ENCODE data around the gene DLG2.
"Not testable (repeated sequence)": the region's sequence is repeated elsewhere in the genome, so short reads cannot be mapped to it uniquely, and the experiment has no call there.

Gene DLG2

GRCh38 chr11:84899740-84900139 is 727.4 kb downstream of the DLG2 start:
- no peak for DNase-seq (ENCODE audit: low spot score)

GRCh38 chr11:84899134-84899533 is 728.0 kb downstream of the DLG2 start:
- DNase-seq (ENCODE audit: low spot score) = no peak

- no peak for DNase-seq (ENCODE audit: low spot score)
Measured at GRCh38 chr11:84894666-84895065, 732.5 kb downstream of the DLG2 start.

DNA sequence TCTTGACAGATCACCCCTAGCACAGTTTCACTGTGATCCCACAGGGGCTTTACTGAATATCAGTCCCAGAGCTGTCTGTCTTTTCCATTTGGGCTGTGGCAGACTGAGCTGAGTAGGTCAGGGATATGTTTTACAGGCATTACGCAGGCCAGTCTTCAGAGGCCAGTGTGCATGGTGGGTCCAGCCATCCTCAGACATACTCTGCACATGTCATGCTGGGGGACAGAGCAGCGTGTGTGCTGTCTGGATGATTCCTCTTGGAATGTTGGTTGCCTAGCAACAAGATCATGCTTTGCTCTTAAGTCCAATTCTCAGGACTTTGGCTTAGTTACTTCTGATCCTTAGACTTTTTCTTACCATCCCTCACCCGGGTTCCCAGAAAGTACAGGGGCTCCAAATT is 736.5 kb downstream of the DLG2 start:
- DNase-seq (ENCODE audit: low spot score) = no peak

GRCh38 chr11:84889556-84889955 is 737.6 kb downstream of the DLG2 start:
- DNase-seq (ENCODE audit: low spot score) = no peak

- peak; percentile 20 for DNase-seq (ENCODE audit: low spot score)
Measured at GRCh38 chr11:84887055-84887629, 740.0 kb downstream of the DLG2 start.

- peak; percentile 30 for DNase-seq (ENCODE audit: low spot score)
Measured at GRCh38 chr11:84886344-84886743, 740.8 kb downstream of the DLG2 start.

GRCh38 chr11:84884836-84885235 is 742.3 kb downstream of the DLG2 start:
- no peak for DNase-seq (ENCODE audit: low spot score)

DNA sequence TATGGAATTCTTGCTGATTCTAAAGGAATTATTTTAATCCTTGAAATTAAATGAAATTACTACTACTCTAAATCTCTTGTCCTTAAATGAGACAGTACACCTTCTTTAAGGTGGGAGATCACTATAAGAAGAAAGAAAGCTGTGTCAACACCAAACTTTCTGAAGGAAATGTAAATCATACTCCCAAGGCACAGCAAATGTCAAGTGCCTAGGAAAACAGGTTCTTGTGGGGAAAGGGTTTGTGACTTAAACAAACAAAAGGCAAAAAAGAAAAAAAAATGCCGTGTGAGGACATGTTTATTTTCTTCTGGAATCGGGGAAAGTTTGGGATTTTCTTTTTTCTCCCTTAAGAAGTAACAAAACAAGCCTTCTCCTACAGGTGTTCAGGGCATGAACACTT is 745.1 kb downstream of the DLG2 start:
- DNase-seq (ENCODE audit: low spot score) = no peak

DNA sequence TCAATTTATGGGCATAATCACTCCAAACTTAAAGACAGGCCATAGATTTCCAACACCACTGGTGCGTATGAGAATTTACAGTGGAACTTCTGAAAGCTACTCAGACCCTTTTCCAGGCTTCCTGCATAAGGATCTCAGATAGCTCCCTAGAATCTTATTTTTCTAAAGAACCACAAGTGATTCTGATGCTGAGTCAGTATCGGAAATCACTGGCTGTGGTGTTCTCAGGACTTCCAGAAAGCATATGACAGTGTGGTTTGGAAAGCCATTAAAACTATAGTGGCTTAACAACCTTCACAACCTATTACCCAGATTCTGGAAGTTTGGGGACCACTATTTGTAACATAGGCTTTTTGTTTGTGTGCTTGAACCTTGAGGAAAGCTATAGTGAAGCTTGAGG is 756.0 kb downstream of the DLG2 start:
- no peak for DNase-seq (ENCODE audit: low spot score)

GRCh38 chr11:84870486-84870885 is 756.7 kb downstream of the DLG2 start:
- no peak for DNase-seq (ENCODE audit: low spot score)

- DNase-seq (ENCODE audit: low spot score) = no peak
Measured at GRCh38 chr11:84866922-84867321, 760.2 kb downstream of the DLG2 start.

DNA sequence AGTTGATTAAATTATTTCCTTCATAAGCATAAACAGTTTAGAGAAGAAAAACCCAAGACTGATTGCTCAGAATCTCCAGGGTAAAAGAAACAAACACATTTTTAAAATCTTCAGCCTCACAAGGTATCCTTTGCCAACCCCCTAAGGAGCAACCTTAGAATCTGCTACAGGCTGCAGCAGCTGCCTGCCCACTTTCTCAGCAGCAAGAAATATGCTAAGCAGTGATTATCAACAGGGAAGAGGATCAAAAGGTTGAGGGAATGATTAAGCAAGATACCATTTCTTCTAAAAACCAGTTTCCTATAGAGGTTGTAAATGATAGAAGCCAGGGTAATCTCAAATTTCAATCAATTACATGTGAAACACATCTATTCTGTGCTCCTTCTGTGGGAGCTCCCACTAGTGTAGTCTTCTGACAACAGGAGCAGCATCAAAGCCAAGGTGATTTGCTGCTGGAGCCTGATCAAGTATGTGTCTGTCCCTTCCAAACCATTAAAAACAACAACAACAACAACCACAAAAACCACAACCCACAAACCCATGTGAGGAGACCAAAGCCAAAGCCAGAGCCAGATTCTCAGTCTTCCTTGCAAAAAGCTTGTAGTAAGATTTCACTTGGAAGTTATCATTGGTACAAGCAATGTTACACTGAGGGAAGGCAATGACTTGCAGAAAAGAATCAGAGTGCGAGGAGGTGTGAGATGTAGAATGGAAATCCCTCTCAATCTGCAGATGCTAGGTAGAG is 761.2 kb downstream of the DLG2 start:
- no peak for DNase-seq (ENCODE audit: low spot score)

GRCh38 chr11:84865257-84865656 is 761.9 kb downstream of the DLG2 start:
- DNase-seq (ENCODE audit: low spot score) = no peak

DNA sequence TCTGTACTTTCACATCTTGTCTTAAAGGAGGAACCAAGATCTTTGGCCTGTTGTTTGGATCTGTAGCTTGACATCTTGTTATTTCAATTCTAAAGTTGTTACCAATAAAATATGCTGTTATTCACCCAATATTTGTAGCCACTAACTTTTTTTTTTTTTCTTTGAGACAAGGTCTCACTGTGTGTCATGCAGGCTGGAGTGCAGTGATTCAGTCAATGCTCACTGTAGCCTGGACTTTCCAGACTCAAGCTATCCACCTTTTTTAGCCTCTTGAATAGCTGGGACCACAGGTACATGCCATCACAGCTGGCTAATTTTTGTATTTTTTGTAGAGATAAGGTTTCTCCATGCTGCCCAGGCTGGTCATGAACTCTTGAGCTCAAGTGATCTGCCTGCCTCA is 769.4 kb downstream of the DLG2 start:
- DNase-seq (ENCODE audit: low spot score) = no peak

DNA sequence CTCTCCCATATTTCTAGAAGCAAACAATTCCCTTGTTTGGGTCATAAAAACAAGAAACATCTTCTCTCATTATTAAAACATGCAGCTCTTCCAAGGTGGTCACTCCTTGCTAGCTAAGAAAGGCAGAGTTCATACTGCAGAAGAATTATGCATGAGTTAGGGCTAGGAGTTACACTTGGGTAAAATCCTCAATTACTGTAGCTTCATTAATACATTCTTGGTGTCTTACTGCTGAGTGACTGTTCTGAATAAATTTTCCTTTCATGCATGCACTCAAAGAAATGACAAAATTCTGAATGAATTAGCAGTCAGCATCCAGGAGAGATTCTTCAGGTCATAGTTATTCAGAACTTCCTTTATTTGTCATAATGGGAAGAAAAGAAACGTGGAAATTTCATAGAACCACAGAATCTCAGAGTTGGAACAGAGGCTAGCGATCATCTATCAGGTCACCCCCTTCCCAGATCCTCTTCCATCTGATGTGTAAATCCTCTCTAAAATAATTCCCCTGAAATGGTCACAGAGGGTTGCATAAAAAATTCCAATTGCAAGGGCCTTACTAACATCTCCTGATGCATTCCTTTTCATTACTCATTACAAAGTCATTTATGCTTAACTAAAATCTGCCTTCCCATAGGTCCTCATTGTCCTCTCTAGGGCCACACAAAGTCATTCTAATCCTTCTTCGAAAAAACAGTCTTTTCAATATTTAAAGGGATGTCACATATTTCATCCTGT is 771.5 kb downstream of the DLG2 start:
- DNase-seq (ENCODE audit: low spot score) = peak; percentile 58

DNA sequence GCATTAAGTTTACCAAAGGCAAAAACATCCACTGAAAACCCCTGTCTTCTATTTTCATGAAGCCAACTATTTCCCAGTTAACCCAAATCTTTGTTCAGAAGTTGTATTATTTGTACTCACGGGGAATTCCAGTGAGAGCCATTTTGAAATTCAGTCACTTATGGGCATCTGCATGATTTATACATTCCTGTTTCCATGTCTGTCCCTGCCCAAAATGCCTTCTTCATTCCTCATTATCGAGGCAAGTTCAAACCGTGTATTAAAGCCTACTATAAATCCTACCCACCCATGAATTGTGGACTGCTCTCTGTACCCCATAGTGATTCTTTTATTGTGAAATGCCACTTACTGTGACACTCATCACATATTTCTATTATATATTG is 772.7 kb downstream of the DLG2 start:
- no peak for DNase-seq (ENCODE audit: low spot score)

DNA sequence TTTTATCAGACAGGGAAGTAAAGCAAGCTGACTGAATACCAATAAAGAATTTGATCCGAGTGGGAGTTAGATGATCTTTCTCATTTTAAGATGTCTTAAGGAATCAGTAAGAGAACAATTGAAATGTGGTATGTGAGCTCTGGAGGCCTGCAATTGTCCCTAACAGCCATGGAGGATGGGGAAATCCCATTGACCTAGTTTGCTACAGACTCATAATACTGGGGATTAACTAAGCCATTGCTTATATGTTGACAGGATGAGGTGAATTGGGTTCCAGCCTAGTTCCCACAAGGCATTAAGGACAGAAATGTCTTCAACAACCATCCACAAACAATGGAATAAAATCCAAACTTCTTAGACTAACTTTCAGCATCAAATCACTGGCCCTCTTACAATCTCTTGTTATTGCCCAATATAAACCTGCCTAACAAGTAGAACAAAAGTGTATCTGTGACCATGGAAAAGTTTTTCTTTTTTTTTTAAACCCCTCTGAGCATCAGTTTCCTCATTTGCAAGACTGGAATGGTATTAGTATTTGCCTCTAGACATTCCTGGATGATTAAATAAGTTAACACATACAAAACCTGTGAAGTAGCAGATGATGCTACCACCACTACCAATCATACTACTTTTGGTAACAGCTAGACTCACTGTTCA is 773.2 kb downstream of the DLG2 start:
- DNase-seq (ENCODE audit: low spot score) = no peak

DNA sequence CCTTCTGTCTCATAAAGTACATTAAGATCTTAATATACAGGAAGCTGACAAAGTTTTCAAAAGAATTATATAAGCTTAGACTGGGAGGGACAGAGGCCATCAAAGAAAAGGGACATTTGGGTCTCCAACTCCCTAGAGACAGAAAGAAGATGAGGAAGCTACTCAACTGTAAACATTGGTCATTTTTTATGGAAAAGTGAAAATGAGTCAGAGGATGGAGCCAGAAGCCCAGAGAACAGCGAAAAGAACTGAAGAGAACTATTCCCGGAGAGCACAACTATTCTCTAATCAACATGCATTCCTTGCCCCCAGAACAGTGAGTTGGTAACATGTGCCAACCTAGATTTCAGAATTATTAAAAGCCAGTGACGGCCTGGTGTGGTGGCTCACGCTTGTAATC is 779.3 kb downstream of the DLG2 start:
- no peak for DNase-seq (ENCODE audit: low spot score)

DNA sequence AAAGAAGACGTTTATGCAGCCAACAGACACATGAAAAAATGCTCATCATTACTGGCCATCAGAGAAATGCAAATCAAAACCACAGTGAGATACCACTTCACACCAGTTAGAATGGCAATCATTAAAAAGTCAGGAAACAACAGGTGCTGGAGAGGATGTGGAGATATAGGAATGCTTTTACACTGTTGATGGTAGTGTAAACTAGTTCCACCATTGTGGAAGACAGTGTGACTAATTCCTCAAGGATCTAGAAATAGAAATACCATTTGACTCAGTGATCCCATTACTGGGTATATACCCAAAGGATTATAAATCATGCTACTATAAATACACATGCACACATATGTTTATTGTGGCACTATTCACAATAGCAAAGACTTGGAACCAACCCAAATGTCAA is 786.9 kb downstream of the DLG2 start:
- DNase-seq (ENCODE audit: low spot score) = not testable (repeated sequence)

DNA sequence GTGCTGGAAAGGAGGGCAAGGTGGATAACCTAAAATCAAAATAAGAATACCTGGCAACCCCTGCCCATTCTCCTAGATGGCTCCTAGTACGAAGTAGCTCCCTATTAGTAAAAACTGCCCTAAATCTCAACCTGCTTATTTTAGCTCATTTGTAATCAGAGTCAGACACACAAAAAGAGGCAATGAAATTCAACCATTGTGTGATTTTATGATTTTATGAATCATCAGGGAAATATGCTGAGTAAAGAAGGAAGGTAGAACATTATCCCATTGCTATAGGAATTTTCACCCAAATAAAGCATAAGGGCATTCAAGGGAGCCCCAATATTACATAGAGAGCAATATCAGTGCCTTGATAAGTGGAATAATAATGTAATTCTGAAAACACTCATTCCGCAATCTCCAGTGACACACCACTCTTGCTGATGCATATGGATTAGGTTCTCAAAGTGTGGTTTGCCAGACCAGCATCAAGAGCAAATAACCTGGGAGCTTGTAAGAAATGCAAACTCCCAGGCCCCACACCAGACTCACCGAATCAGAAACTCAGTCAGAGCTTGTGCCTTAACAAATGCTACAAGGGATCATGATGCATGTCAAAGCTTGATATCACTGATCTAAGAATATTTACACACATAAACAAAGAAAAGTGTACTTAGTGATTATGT is 789.6 kb downstream of the DLG2 start:
- DNase-seq (ENCODE audit: low spot score) = no peak

GRCh38 chr11:84836371-84836770 is 790.8 kb downstream of the DLG2 start:
- no peak for DNase-seq (ENCODE audit: low spot score)
